ENCODE measurements around the gene MORN5. TPM values are rescaled to one million over a fixed set of nuclear protein-coding genes. Genes with fewer than 3 reads are reported as not detected.

MORN5 gene
- total and polyA plus RNA-seq, 4 donors: not detected

GRCh38 chr9:122141671-122142070 lies 18.0 kb upstream of the MORN5 start:
- H3K27me3 ChIP-seq (ENCODE audit: control insufficient read depth in 4 of 4, insufficient read depth in 4 of 4, low read length in 3 of 4): no peaks in the 10 kb centered on the region
- no peaks in the 10 kb centered on the region for H3K4me1 ChIP-seq (ENCODE audit: control insufficient read depth in 4 of 4, insufficient read depth in 4 of 4, low read length in 3 of 4)
- no peaks in the 10 kb centered on the region for H3K9me3 ChIP-seq (ENCODE audit: control insufficient read depth in 4 of 4, low read length in 3 of 4)
- DNase-seq (ENCODE audit: low spot score): no peak
- TF ChIP-seq EGR1 (IDR thresholded peaks at IDR 0.05; ENCODE audit: low read depth in 2 of 2) (no peak), JUND (IDR thresholded peaks at IDR 0.05) (no peak), RXRA (IDR thresholded peaks at IDR 0.05) (no peak), FOXA2 (IDR thresholded peaks at IDR 0.05) (no peak), SP1 (IDR thresholded peaks at IDR 0.05) (no peak), TAF1 (conservative IDR thresholded peaks at IDR 0.05) (no peak), HNF4G (IDR thresholded peaks at IDR 0.05) (no peak), NR2F2 (IDR thresholded peaks at IDR 0.05) (no peak), ZBTB33 (IDR thresholded peaks at IDR 0.05) (no peak), RAD21 (IDR thresholded peaks at IDR 0.05) (no peak), HNF4A (conservative IDR thresholded peaks at IDR 0.05) (no peak), FOXA1 (IDR thresholded peaks at IDR 0.05) (no peak), REST (IDR thresholded peaks at IDR 0.05) (no peak)
- TF ChIP-seq, protein P1, sequence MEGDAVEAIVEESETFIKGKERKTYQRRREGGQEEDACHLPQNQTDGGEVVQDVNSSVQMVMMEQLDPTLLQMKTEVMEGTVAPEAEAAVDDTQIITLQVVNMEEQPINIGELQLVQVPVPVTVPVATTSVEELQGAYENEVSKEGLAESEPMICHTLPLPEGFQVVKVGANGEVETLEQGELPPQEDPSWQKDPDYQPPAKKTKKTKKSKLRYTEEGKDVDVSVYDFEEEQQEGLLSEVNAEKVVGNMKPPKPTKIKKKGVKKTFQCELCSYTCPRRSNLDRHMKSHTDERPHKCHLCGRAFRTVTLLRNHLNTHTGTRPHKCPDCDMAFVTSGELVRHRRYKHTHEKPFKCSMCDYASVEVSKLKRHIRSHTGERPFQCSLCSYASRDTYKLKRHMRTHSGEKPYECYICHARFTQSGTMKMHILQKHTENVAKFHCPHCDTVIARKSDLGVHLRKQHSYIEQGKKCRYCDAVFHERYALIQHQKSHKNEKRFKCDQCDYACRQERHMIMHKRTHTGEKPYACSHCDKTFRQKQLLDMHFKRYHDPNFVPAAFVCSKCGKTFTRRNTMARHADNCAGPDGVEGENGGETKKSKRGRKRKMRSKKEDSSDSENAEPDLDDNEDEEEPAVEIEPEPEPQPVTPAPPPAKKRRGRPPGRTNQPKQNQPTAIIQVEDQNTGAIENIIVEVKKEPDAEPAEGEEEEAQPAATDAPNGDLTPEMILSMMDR (IDR thresholded peaks at IDR 0.05; ENCODE audit: low read depth, low read length, missing input control): no peak
- TF ChIP-seq, protein P2, sequence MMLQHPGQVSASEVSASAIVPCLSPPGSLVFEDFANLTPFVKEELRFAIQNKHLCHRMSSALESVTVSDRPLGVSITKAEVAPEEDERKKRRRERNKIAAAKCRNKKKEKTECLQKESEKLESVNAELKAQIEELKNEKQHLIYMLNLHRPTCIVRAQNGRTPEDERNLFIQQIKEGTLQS (IDR thresholded peaks at IDR 0.05): no peak
- peaks cover 3 to 36% (median 27%) of the 10 kb centered on the region in 4 donors for H3K36me3 ChIP-seq (ENCODE audit: control insufficient read depth in 4 of 4, insufficient read depth in 3 of 4, low read depth in 1 of 4, low read length in 3 of 4)
- no peak overlapping the region for H3K4me3 ChIP-seq (ENCODE audit: low read depth in 1 of 3, low read length in 3 of 3)
- H3K27ac ChIP-seq (ENCODE audit: low read depth in 1 of 2, low read length in 2 of 2): no peak overlapping the region
- H3K9ac ChIP-seq (ENCODE audit: low read depth in 1 of 2, low read length in 2 of 2): no peak overlapping the region
- WGBS: 85% methylated on average over 5 of the region's 5 CpGs

DNA sequence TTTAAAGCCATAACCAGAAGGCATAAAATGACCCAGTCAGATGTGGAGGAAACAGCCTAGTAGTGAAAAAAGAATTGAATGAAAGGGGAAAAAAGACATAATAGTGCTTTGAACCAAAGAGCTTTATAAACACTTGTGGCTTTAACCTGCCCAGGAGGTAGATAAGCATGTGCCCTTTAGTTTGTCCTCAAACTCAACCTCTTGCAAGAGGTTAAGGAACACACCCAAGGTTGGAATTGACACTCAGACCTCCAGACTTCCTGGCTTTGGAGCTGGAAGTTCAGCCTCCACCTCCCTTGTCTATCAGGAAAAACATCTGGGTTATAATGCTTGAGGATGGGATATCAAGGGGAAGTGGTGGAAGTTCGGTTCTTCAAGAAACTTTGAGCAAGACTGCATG lies 16.4 kb upstream of the MORN5 start:
- 74% methylated on average over 1 of the region's 1 CpG for WGBS
- H3K9ac ChIP-seq (ENCODE audit: low read depth in 1 of 2, low read length in 2 of 2): no peak overlapping the region
- no peak overlapping the region for H3K4me3 ChIP-seq (ENCODE audit: low read depth in 1 of 3, low read length in 3 of 3)
- TF ChIP-seq FOXA2 (IDR thresholded peaks at IDR 0.05) (no peak), YY1 (IDR thresholded peaks at IDR 0.05) (no peak), RAD21 (IDR thresholded peaks at IDR 0.05) (no peak), REST (IDR thresholded peaks at IDR 0.05) (no peak), JUND (IDR thresholded peaks at IDR 0.05) (no peak), EGR1 (IDR thresholded peaks at IDR 0.05; ENCODE audit: low read depth in 2 of 2) (no peak), NR2F2 (IDR thresholded peaks at IDR 0.05) (no peak), SP1 (IDR thresholded peaks at IDR 0.05) (no peak)
- TF ChIP-seq, protein P2 (IDR thresholded peaks at IDR 0.05): no peak
- H3K27ac ChIP-seq (ENCODE audit: low read depth in 1 of 2, low read length in 2 of 2): no peak overlapping the region
- peaks cover 5 to 47% (median 30%) of the 10 kb centered on the region in 4 donors for H3K36me3 ChIP-seq (ENCODE audit: control insufficient read depth in 4 of 4, insufficient read depth in 3 of 4, low read depth in 1 of 4, low read length in 3 of 4)
- no peaks in the 10 kb centered on the region for H3K9me3 ChIP-seq (ENCODE audit: control insufficient read depth in 4 of 4, low read length in 3 of 4)
- no peak for DNase-seq (ENCODE audit: low spot score)
- H3K27me3 ChIP-seq (ENCODE audit: control insufficient read depth in 4 of 4, insufficient read depth in 4 of 4, low read length in 3 of 4): no peaks in the 10 kb centered on the region
- H3K4me1 ChIP-seq (ENCODE audit: control insufficient read depth in 4 of 4, insufficient read depth in 4 of 4, low read length in 3 of 4): no peaks in the 10 kb centered on the region

Measured in liver (tissue), 9 donors.